Gastrocnemius medialis (tissue), 4 donors: ENCODE results near the gene TRPC4. TPM values are rescaled to one million over a fixed set of nuclear protein-coding genes. Genes with fewer than 3 reads are reported as not detected.

Source experiments
- ATAC-seq, 2 donors: fragments of 150-250 bp; one replicate each; pipeline ENCODE4 v1.9.1; 2016
- DNase-seq, 2 donors: peaks; one replicate each; pipeline ENCODE4 v3.0.0-alpha.2; 2019
- H3K27ac ChIP-seq, 4 donors: fragments of 200-600 bp; sonication (generic); 1 replicate in 1 of 4; 2 replicates in 3 of 4; pipeline ENCODE4 v1.5.1; 2016 to 2018; ENCODE audit warnings: mild to moderate bottlenecking in 2 of 4, moderate library complexity in 1 of 4
- H3K27me3 ChIP-seq, 3 donors: fragments of 200-600 bp; sonication (generic) in 2 of 3; 1 replicate in 1 of 3; 2 replicates in 2 of 3; pipeline versions ENCODE4 v1.5.1 to v1.6.0; 2016 to 2019; ENCODE audit warnings: mild to moderate bottlenecking in 1 of 3, moderate library complexity in 1 of 3
- H3K36me3 ChIP-seq, 2 donors: fragments of 200-600 bp; sonication (generic) in 1 of 2; one replicate each; pipeline ENCODE4 v1.5.1; 2017 to 2018
- H3K4me1 ChIP-seq, 2 donors: fragments of 200-600 bp; sonication (generic) in 1 of 2; one replicate each; pipeline ENCODE4 v1.5.1; 2016 to 2017; ENCODE audit warnings: mild to moderate bottlenecking in 2 of 2
- H3K4me3 ChIP-seq, 4 donors: fragments of 200-600 bp; sonication (generic) in 3 of 4; 1 replicate in 1 of 4; 2 replicates in 3 of 4; pipeline ENCODE4 v1.5.1; 2016 to 2019; ENCODE audit warnings: mild to moderate bottlenecking in 2 of 4
- H3K9me3 ChIP-seq, 3 donors: fragments of 200-600 bp; sonication (generic) in 2 of 3; 1 replicate in 1 of 3; 2 replicates in 2 of 3; pipeline ENCODE4 v1.5.1; 2016 to 2019
- POLR2A ChIP-seq, 2 donors: fragments of 450-650 bp; IDR thresholded peaks; one replicate each; pipeline ENCODE4 v1.6.1; 2017; ENCODE audit warnings: antibody characterized with exemption in 2 of 2, mild to moderate bottlenecking in 2 of 2, moderate library complexity in 2 of 2
- in situ Hi-C, 4 donors: fragments of 200-750 bp; cut with MboI; loops; one replicate each; pipeline versions ENCODE4 v1.15.0 to v1.8.0; 2017; ENCODE audit warnings: low sequenced_read_pairs in 4 of 4
- intact Hi-C: fragments of 100-400 bp; cut with DNase I; formaldehyde crosslinking; loops from one replicate; pipeline ENCODE4 v1.15.1; 2023; ENCODE audit warnings: low total_unique reads
- total RNA-seq, 4 donors: library from RNA; depleted of rRNA; stranded (reverse); fragments of >200 nt; gene quantifications; one replicate each; pipeline versions ENCODE4 v1.1.0 to v1.2.3, GENCODE V29; 2016
- TF ChIP-seq, protein P1 (sequence below), 5 experiments: fragments of 450-650 bp in 3 of 5; fragments of 200-600 bp in 2 of 5; sonication (generic) in 2 of 5; IDR thresholded peaks in 4 of 5; conservative IDR thresholded peaks in 1 of 5; 1 replicate in 4 of 5; 2 replicates in 1 of 5; pipeline ENCODE4 v1.5.1; 2016 to 2019; ENCODE audit warnings: antibody characterized with exemption in 5 of 5, mild to moderate bottlenecking in 3 of 5, moderate library complexity in 3 of 5

TRPC4 gene
- total RNA-seq, 4 donors from 2014 or later, result 0.20 to 0.75 (median 0.27) TPM; not detected in 1

DNA sequence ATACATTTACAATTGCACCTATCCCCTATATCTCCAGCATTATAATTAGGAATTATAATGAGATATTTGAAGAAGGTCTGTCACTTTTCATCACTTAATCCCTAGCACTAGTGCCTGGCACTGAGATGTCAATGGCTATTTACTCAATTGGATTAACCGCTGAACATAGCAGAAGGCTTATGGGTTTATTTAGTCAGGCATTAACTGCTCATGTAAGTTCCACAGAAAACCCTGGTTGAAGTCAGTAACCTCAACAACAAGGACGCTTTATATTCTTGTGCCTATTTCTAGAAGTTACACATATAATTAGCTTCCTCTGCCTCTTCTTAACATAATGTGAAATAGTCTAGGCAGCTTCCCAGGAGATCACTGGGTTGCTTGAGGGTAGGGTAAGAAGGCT is 163.5 kb downstream of the TRPC4 start:
- no peak overlapping the region for H3K4me3 ChIP-seq
- no peaks in the 10 kb centered on the region for H3K4me1 ChIP-seq
- no peak overlapping the region for H3K27ac ChIP-seq
- intact Hi-C loops, result no loop called here
- no peaks in the 10 kb centered on the region for H3K36me3 ChIP-seq
- no peaks in the 10 kb centered on the region for H3K9me3 ChIP-seq
- no peak for DNase-seq
- TF ChIP-seq, protein P1, sequence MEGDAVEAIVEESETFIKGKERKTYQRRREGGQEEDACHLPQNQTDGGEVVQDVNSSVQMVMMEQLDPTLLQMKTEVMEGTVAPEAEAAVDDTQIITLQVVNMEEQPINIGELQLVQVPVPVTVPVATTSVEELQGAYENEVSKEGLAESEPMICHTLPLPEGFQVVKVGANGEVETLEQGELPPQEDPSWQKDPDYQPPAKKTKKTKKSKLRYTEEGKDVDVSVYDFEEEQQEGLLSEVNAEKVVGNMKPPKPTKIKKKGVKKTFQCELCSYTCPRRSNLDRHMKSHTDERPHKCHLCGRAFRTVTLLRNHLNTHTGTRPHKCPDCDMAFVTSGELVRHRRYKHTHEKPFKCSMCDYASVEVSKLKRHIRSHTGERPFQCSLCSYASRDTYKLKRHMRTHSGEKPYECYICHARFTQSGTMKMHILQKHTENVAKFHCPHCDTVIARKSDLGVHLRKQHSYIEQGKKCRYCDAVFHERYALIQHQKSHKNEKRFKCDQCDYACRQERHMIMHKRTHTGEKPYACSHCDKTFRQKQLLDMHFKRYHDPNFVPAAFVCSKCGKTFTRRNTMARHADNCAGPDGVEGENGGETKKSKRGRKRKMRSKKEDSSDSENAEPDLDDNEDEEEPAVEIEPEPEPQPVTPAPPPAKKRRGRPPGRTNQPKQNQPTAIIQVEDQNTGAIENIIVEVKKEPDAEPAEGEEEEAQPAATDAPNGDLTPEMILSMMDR (IDR thresholded peaks at IDR 0.05 in 4 of 5, conservative IDR thresholded peaks at IDR 0.05 in 1 of 5), result no peak
- TF ChIP-seq POLR2A (IDR thresholded peaks at IDR 0.05), result no peak
- ATAC-seq, result no peak
- H3K27me3 ChIP-seq, result no peaks in the 10 kb centered on the region
- in situ Hi-C loops, result no loop called here

DNA sequence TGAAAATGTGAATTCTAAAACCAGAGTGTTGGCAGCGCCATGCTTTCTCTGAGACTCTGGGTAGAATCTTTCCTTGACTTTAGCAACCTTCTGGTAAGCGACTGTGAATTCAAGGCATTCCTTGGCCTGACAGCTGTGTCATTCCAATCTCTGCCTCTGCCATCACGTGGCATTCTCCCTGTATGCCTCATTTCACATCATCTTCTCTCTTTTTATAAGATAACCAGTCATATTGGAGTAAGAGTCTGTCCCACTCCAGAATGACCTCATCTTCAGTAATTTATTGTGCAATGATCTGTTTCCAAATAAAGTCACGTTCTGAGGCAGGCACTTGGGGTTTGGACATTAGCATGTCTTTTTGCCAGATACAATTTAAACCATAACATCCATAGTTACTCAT is 167.6 kb downstream of the TRPC4 start:
- no peaks in the 10 kb centered on the region for H3K36me3 ChIP-seq
- no peaks in the 10 kb centered on the region for H3K9me3 ChIP-seq
- ATAC-seq, result peak; percentile 51 to 52
- no peaks in the 10 kb centered on the region for H3K4me1 ChIP-seq
- H3K27ac ChIP-seq, result peak overlapping the region in 3 of 4 donors; percentile 7 to 48 (median 13)
- H3K27me3 ChIP-seq, result no peaks in the 10 kb centered on the region
- in situ Hi-C loops, result no loop called here
- H3K4me3 ChIP-seq, result no peak overlapping the region
- TF ChIP-seq POLR2A (IDR thresholded peaks at IDR 0.05), result no peak
- TF ChIP-seq, protein P1 (IDR thresholded peaks at IDR 0.05 in 4 of 5, conservative IDR thresholded peaks at IDR 0.05 in 1 of 5), result no peak
- intact Hi-C loops, result no loop called here
- no peak for DNase-seq

DNA sequence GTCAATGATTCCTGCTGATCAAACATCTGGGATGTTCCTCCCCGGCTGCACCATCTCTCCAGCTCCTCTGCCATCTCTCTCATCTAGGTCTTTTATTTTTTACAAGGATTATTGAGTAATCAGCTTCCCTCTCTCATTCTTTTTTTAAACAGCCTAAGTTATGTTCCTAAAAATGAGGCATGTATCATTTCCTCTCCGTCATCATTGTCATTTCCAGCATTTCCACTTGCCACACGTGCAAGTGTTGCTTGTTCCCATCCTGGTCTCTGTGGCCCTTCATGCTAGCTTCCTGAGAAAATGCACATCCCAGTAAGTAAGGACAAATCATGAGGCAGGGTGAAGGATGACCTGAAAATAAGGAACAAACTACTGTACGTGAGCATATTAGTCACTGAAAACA is 168.3 kb downstream of the TRPC4 start:
- H3K27me3 ChIP-seq, result no peaks in the 10 kb centered on the region
- ATAC-seq (peak in 1 of 2 donors; percentile 33), DNase-seq (no peak)
- intact Hi-C loops, result no loop called here
- H3K27ac ChIP-seq, result peak overlapping the region in 2 of 4 donors; percentile 7 to 48
- no peaks in the 10 kb centered on the region for H3K4me1 ChIP-seq
- no peak overlapping the region for H3K4me3 ChIP-seq
- H3K36me3 ChIP-seq, result no peaks in the 10 kb centered on the region
- no peak for TF ChIP-seq POLR2A (IDR thresholded peaks at IDR 0.05)
- TF ChIP-seq, protein P1 (IDR thresholded peaks at IDR 0.05 in 4 of 5, conservative IDR thresholded peaks at IDR 0.05 in 1 of 5), result no peak
- H3K9me3 ChIP-seq, result no peaks in the 10 kb centered on the region
- in situ Hi-C loops, result no loop called here

DNA sequence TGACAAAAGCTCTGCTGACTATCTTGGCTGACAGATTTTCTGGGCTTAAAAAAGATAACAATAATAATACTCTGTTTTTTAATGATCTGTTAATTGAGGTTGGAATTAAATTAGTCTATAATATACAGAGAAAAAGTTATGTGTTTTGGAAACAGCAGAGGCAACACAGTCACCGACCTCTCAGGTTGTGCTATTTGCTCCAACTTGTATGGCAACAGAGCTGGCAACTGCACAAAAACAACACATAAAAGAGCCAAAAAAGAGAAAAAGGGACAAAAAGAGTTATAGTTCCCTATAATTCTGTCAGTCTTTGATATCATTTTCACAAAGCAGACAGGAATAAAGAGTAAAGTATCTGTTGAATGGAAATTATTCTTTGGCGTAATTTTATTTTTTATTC is 168.7 kb downstream of the TRPC4 start:
- Histone ChIP-seq H3K4me1 (no peaks in the 10 kb centered on the region), H3K4me3 (no peak overlapping the region), H3K27ac (peak overlapping the region in 1 of 4 donors; percentile 15), H3K27me3 (no peaks in the 10 kb centered on the region), H3K9me3 (no peaks in the 10 kb centered on the region), H3K36me3 (no peaks in the 10 kb centered on the region)
- TF ChIP-seq, protein P1 (IDR thresholded peaks at IDR 0.05 in 4 of 5, conservative IDR thresholded peaks at IDR 0.05 in 1 of 5), result no peak
- TF ChIP-seq POLR2A (IDR thresholded peaks at IDR 0.05), result no peak
- in situ Hi-C loops, result no loop called here
- ATAC-seq, result no peak
- no peak for DNase-seq
- intact Hi-C loops, result no loop called here

DNA sequence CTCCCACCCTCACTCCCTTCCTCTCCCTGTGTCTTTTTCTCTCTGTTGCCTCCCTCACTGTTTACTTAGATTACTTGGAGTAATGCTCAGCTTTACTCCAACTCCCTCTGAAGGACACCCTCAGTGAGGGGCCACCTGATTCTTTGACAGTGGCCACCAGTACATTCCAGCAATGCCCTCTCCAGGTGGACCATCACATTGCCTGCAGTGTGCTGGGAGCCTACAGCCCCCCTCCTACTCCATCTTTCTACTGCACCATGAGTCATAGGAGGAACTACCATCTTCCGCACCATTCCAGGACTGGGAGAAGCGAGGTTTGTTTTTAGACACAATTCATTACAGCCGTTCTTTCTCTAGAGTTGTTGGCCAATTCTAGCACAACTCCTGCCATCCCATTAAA is 174.4 kb downstream of the TRPC4 start:
- in situ Hi-C loops, result no loop called here
- Histone ChIP-seq H3K27ac (no peak overlapping the region), H3K36me3 (no peaks in the 10 kb centered on the region), H3K9me3 (no peaks in the 10 kb centered on the region), H3K4me3 (no peak overlapping the region), H3K27me3 (no peaks in the 10 kb centered on the region), H3K4me1 (no peaks in the 10 kb centered on the region)
- DNase-seq (no peak), ATAC-seq (no peak)
- intact Hi-C loops, result no loop called here
- TF ChIP-seq, protein P1 (IDR thresholded peaks at IDR 0.05 in 4 of 5, conservative IDR thresholded peaks at IDR 0.05 in 1 of 5), result no peak
- no peak for TF ChIP-seq POLR2A (IDR thresholded peaks at IDR 0.05)
